A549 (cell line): Measurements from ENCODE around the gene CELF2. TPM values are rescaled to one million over a fixed set of nuclear protein-coding genes. Genes with fewer than 3 reads are reported as not detected.

ENCODE experiments used
- ATAC-seq, 2 experiments: fragments of 200-7000 bp in 1 of 2; fragments of >200 bp in 1 of 2; cut with Nextera tagmentation in 1 of 2; cut with Tn5 transposase in 1 of 2; 3 replicates each; pipeline versions ENCODE4 v1.8.0 to v1.9.1; 2018 to 2020; ENCODE audit warnings: mild to moderate bottlenecking in 1 of 2, moderate library complexity in 1 of 2
- CTCF ChIA-PET: fragments of 300-600 bp; sonication (Branson Sonifier 250); formaldehyde crosslinking; extraction: SDS; loops from one replicate; lab custom pipeline; 2021; ENCODE audit warnings: antibody characterized with exemption, inconsistent platforms; lab: Yijun Ruan, JAX
- POLR2A ChIA-PET: fragments of 350-600 bp; formaldehyde crosslinking; extraction: SDS; loops from one replicate; lab custom pipeline; 2021; ENCODE audit warnings: antibody characterized with exemption, inconsistent platforms; lab: Yijun Ruan, JAX
- DNase-seq, 2 experiments: peaks; one replicate each; pipeline versions ENCODE4 v3.0.0 to v3.0.0-alpha.2; 2011 to 2016; ENCODE audit warnings: low read depth in 1 of 2, low spot score in 1 of 2
- FAIRE-seq: peaks from 2 replicates; lab custom pipeline; 2011; peaks lifted over from hg19 to GRCh38; lab: Jason Lieb, UNC
- H3K27ac ChIP-seq, 2 experiments: fragments of >200 bp; sonication (Bioruptor Twin); formaldehyde crosslinking; 3 replicates each; pipeline ENCODE4 v1.5.1; 2016 to 2017
- H3K4me1 ChIP-seq: fragments of >200 bp; sonication (Bioruptor Twin); formaldehyde crosslinking; 3 replicates; pipeline ENCODE4 v1.6.1; 2016
- H3K4me2 ChIP-seq: fragments of >200 bp; sonication (Bioruptor Twin); formaldehyde crosslinking; 3 replicates; pipeline ENCODE4 v1.6.1; 2016
- H3K4me3 ChIP-seq: fragments of >200 bp; sonication (Bioruptor Twin); formaldehyde crosslinking; 3 replicates; pipeline ENCODE4 v1.5.1; 2016
- H3K9me3 ChIP-seq: fragments of >200 bp; sonication (Bioruptor Twin); formaldehyde crosslinking; 3 replicates; pipeline ENCODE4 v1.6.1; 2016
- CBX2 ChIP-seq: fragments of 200-600 bp; sonication (generic); IDR thresholded peaks from 2 replicates; pipeline ENCODE4 v1.6.1; 2016; ENCODE audit warnings: low read depth, mild to moderate bottlenecking, borderline replicate concordance
- CBX8 ChIP-seq: fragments of 200-600 bp; sonication (generic); IDR thresholded peaks from 2 replicates; pipeline ENCODE4 v1.6.1; 2016
- CEBPB ChIP-seq, 2 experiments: fragments of >200 bp in 1 of 2; sonication (Bioruptor Twin) in 1 of 2; formaldehyde crosslinking in 1 of 2; IDR thresholded peaks; 2 replicates each; pipeline ENCODE4 v1.6.1; 2012 to 2016
- CHD4 ChIP-seq: fragments of 200-600 bp; sonication (generic); IDR thresholded peaks from 2 replicates; pipeline ENCODE4 v1.6.1; 2016; ENCODE audit warnings: antibody characterized with exemption, mild to moderate bottlenecking, borderline replicate concordance
- EP300 ChIP-seq, 2 experiments: fragments of >200 bp; sonication (Bioruptor Twin); formaldehyde crosslinking; IDR thresholded peaks; 2 replicates in 1 of 2; 3 replicates in 1 of 2; pipeline ENCODE4 v1.6.1; 2016 to 2017
- FOXS1 ChIP-seq: fragments of 250-450 bp; sonication (Bioruptor Pico); IDR thresholded peaks from 2 replicates; pipeline ENCODE4 v1.5.0; 2020; ENCODE audit warnings: mild to moderate bottlenecking, moderate library complexity
- GATA3 ChIP-seq: IDR thresholded peaks from 2 replicates; pipeline ENCODE4 v1.6.1; 2012; ENCODE audit warnings: borderline replicate concordance
- HOXB13 ChIP-seq: fragments of 250-450 bp; sonication (Bioruptor Pico); IDR thresholded peaks from 2 replicates; pipeline ENCODE4 v1.5.0; 2020; ENCODE audit warnings: low read depth, mild to moderate bottlenecking, moderate library complexity
- HOXB5 ChIP-seq: fragments of 250-450 bp; sonication (Bioruptor Pico); IDR thresholded peaks from 2 replicates; pipeline ENCODE4 v1.5.0; 2020; ENCODE audit warnings: mild to moderate bottlenecking, moderate library complexity
- KDM5A ChIP-seq: fragments of 200-600 bp; sonication (generic); IDR thresholded peaks from 2 replicates; pipeline ENCODE4 v1.6.1; 2016; ENCODE audit warnings: antibody characterized with exemption, mild to moderate bottlenecking
- NFE2L2 ChIP-seq: fragments of 150-350 bp; conservative IDR thresholded peaks from 2 replicates; pipeline ENCODE4 v1.6.1; 2014; ENCODE audit warnings: low read length
- RAD21 ChIP-seq, 2 experiments: fragments of >200 bp in 1 of 2; sonication (Bioruptor Twin) in 1 of 2; formaldehyde crosslinking in 1 of 2; IDR thresholded peaks in 1 of 2; conservative IDR thresholded peaks in 1 of 2; 2 replicates in 1 of 2; 3 replicates in 1 of 2; pipeline ENCODE4 v1.6.1; 2012 to 2018; ENCODE audit warnings: inconsistent platforms in 1 of 2
- RARB ChIP-seq: fragments of 250-450 bp; sonication (Bioruptor Pico); IDR thresholded peaks from 2 replicates; pipeline ENCODE4 v1.8.0; 2021; ENCODE audit warnings: mild to moderate bottlenecking, moderate library complexity
- RCOR1 ChIP-seq: fragments of 150-350 bp; IDR thresholded peaks from 2 replicates; pipeline ENCODE4 v1.6.1; 2014; ENCODE audit warnings: antibody characterized with exemption, low read length, low read depth
- SREBF2 ChIP-seq: fragments of 450-650 bp; IDR thresholded peaks from 2 replicates; pipeline ENCODE4 v1.6.1; 2014; ENCODE audit warnings: mild to moderate bottlenecking, moderate library complexity
- TP53 ChIP-seq: fragments of 250-450 bp; sonication (Bioruptor Pico); IDR thresholded peaks from 2 replicates; pipeline ENCODE4 v1.5.0; 2021; ENCODE audit warnings: mild to moderate bottlenecking, moderate library complexity
- ZFP36 ChIP-seq: fragments of 450-650 bp; IDR thresholded peaks from 2 replicates; pipeline ENCODE4 v1.6.1; 2014; ENCODE audit warnings: borderline replicate concordance; ENCODE audit not compliant: partially characterized antibody
- WGBS: methylation state at CpG from one replicate; pipeline ENCODE4 v1.1.6; 2017; ENCODE audit errors: missing lambda C conversion rate; 5-methylcytosine and 5-hydroxymethylcytosine counted together
- polyA plus RNA-seq, 4 experiments: library from polyadenylated mRNA; depleted of rRNA in 3 of 4; stranded (reverse); fragments of >200 nt; fragmentation: RNase III in 1 of 4; extraction: RNeasy Plus Mini Kit Qiagen cat#74134 plus additional on column Dnase treatment in 1 of 4; gene quantifications; 2 replicates in 3 of 4; 3 replicates in 1 of 4; pipeline ENCODE4 v1.2.3, GENCODE V29; 2011 to 2017
- TF ChIP-seq, protein P1 (sequence below): fragments of >200 bp; sonication (Bioruptor Twin); formaldehyde crosslinking; IDR thresholded peaks from 3 replicates; pipeline ENCODE4 v1.6.1; 2016
- TF ChIP-seq, protein P2 (sequence below): fragments of 450-650 bp; IDR thresholded peaks from 2 replicates; pipeline ENCODE4 v1.6.1; 2014; ENCODE audit warnings: antibody characterized with exemption
- TF ChIP-seq, protein P3 (sequence below): fragments of >200 bp; sonication (Bioruptor Twin); formaldehyde crosslinking; IDR thresholded peaks from 3 replicates; pipeline ENCODE4 v1.5.1; 2016
- TF ChIP-seq, protein P4 (sequence below): IDR thresholded peaks from 2 replicates; pipeline ENCODE4 v1.6.1; 2012
- TF ChIP-seq, protein P5 (sequence below): fragments of >200 bp; sonication (Bioruptor Twin); formaldehyde crosslinking; IDR thresholded peaks from 2 replicates; pipeline ENCODE4 v1.6.1; 2016

CELF2 gene
- polyA plus RNA-seq, 2 of the 4 experiments (the other 2 are of a cell fraction) = 0.01 to 0.03 TPM

DNA sequence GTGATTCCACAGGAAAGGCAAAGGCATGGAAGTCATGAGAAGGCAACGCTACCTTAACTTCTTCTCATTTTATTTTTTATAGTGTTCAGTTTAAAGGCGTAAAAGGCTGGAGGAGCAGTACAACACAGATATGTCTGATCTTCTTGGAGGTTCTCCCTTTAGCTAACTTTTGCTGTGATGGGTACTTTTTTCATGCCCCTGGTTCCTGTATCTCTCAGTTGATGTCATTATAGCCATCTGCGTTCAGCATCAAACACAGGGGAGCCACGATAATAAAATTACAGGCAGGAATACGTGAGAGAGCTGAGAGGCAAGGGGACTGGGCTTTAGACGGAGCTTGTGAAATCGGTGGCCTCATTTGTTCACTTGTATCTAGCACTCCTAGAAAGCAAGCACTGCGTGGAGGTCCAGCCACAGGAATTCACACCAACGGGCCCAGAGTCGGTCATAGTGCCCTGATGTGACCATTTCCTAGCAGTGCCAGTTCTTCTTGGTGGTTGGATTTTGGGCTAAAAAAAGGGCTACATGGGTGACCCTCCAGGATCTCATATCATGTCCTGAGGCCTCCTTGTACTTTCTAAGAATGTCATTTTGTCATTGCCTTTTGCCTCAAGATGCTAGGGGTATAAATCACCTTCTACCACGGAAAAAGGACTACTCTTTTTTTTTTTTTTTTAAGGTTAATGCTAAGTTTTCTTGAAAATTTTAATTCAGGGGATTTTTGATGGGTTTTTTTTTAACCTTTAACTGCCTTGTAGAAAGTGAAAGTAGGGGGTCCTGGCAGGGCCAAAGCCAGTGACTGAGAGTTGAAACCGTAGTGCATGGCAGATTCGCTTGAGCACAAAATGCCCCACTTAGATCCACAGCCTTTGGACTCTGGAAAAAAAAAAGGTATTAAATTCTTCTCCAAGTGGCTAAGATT lies 191.5 kb downstream of the CELF2 start:
- no peaks in the 10 kb centered on the region for H3K4me1 ChIP-seq
- POLR2A ChIA-PET = no interaction called here
- WGBS = 31% methylated on average over 13 of the region's 13 CpGs
- ATAC-seq (no peak), DNase-seq (no peak), FAIRE-seq (no peak)
- TF ChIP-seq NFE2L2 = no peak
- TF ChIP-seq EP300 (IDR thresholded peaks at IDR 0.05) = no peak
- TF ChIP-seq HOXB5 (CRISPR knock-in tag) = no peak
- TF ChIP-seq KDM5A = no peak
- no peak for TF ChIP-seq RARB (CRISPR knock-in tag)
- no peak for TF ChIP-seq SREBF2
- TF ChIP-seq RAD21 (conservative IDR thresholded peaks at IDR 0.05 in 1 of 2, IDR thresholded peaks at IDR 0.05 in 1 of 2) = no peak
- TF ChIP-seq FOXS1 (CRISPR knock-in tag) = no peak
- no peak for TF ChIP-seq CBX2
- no peak for TF ChIP-seq TP53
- H3K4me2 ChIP-seq = no peak overlapping the region
- no peak overlapping the region for H3K27ac ChIP-seq
- H3K4me3 ChIP-seq = no peak overlapping the region
- CTCF ChIA-PET = interaction anchor here (0.8 kb wide), 1 partner anchor 1866 kb away, joined by 6 read pairs; no protein-coding TSS in a partner anchor
- H3K9me3 ChIP-seq = no peaks in the 10 kb centered on the region

DNA sequence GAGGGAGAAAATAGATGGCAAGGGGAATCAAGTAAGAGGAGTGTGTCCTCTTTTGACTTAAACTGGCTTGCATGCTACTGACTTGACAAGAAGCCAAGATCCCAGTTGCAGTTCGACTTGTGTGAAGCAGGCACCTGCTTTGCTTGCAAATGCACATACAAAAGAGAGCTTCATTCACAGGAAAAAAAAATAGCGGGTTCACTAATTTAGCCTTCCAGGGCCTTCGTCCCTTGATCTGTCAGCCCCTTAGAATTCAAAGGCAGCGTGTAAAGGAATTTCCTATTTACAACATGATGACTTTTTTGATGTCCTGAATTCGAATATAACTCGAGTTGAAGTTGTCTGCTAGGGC lies 192.1 kb downstream of the CELF2 start:
- Histone ChIP-seq H3K4me2 (no peak overlapping the region), H3K4me3 (no peak overlapping the region)
- no peak for FAIRE-seq
- WGBS = 31% methylated on average over 6 of the region's 6 CpGs
- CTCF ChIA-PET = interaction anchor here (0.8 to 1.0 kb wide), 2 partner anchors 11 to 1867 kb away, joined by 3 to 6 read pairs; no protein-coding TSS in a partner anchor
- no peak for TF ChIP-seq CBX2
- TF ChIP-seq, protein P1, sequence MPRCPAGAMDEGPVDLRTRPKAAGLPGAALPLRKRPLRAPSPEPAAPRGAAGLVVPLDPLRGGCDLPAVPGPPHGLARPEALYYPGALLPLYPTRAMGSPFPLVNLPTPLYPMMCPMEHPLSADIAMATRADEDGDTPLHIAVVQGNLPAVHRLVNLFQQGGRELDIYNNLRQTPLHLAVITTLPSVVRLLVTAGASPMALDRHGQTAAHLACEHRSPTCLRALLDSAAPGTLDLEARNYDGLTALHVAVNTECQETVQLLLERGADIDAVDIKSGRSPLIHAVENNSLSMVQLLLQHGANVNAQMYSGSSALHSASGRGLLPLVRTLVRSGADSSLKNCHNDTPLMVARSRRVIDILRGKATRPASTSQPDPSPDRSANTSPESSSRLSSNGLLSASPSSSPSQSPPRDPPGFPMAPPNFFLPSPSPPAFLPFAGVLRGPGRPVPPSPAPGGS = no peak
- TF ChIP-seq, protein P2, sequence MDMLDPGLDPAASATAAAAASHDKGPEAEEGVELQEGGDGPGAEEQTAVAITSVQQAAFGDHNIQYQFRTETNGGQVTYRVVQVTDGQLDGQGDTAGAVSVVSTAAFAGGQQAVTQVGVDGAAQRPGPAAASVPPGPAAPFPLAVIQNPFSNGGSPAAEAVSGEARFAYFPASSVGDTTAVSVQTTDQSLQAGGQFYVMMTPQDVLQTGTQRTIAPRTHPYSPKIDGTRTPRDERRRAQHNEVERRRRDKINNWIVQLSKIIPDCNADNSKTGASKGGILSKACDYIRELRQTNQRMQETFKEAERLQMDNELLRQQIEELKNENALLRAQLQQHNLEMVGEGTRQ = no peak
- TF ChIP-seq, protein P3, sequence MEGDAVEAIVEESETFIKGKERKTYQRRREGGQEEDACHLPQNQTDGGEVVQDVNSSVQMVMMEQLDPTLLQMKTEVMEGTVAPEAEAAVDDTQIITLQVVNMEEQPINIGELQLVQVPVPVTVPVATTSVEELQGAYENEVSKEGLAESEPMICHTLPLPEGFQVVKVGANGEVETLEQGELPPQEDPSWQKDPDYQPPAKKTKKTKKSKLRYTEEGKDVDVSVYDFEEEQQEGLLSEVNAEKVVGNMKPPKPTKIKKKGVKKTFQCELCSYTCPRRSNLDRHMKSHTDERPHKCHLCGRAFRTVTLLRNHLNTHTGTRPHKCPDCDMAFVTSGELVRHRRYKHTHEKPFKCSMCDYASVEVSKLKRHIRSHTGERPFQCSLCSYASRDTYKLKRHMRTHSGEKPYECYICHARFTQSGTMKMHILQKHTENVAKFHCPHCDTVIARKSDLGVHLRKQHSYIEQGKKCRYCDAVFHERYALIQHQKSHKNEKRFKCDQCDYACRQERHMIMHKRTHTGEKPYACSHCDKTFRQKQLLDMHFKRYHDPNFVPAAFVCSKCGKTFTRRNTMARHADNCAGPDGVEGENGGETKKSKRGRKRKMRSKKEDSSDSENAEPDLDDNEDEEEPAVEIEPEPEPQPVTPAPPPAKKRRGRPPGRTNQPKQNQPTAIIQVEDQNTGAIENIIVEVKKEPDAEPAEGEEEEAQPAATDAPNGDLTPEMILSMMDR = no peak
- TF ChIP-seq, protein P4, sequence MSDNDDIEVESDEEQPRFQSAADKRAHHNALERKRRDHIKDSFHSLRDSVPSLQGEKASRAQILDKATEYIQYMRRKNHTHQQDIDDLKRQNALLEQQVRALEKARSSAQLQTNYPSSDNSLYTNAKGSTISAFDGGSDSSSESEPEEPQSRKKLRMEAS = no peak
- TF ChIP-seq CBX8 = no peak
- no peak for TF ChIP-seq TP53
- TF ChIP-seq HOXB13 = no peak
- no peak for TF ChIP-seq CEBPB (IDR thresholded peaks at IDR 0.05)
- no peak for TF ChIP-seq ZFP36
- no peak for TF ChIP-seq CHD4
- no peak for TF ChIP-seq RCOR1
- TF ChIP-seq, protein P5, sequence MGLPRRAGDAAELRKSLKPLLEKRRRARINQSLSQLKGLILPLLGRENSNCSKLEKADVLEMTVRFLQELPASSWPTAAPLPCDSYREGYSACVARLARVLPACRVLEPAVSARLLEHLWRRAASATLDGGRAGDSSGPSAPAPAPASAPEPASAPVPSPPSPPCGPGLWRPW = no peak
- TF ChIP-seq GATA3 = no peak
- TF ChIP-seq, all 56 proteins: peak for 0
- H3K9me3 ChIP-seq = no peaks in the 10 kb centered on the region
- DNase-seq (no peak), ATAC-seq (no peak)
- no peak overlapping the region for H3K27ac ChIP-seq
- no peaks in the 10 kb centered on the region for H3K4me1 ChIP-seq
- POLR2A ChIA-PET = no interaction called here
